Measurements from ENCODE around the gene RPS10.

The RPS10 gene

DNA sequence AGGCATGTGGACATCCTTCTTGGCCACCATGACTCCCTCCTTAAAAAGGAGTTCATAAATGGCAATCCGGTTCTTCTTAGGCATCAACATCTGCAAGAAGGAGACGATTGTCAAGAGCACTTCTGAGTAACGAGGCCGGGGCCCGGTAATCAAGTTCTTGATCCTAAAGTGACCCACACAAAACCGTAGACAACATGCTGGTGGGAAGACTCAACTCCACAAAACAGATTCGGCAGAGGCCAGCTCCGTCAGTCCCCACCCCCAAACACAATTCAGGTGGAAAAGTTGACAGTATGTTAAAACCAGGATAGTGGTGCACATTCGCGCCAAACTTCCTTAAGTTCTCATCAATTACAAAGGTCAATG, 754 bp downstream of the RPS10 start:
- TF ChIP-seq, protein P1, sequence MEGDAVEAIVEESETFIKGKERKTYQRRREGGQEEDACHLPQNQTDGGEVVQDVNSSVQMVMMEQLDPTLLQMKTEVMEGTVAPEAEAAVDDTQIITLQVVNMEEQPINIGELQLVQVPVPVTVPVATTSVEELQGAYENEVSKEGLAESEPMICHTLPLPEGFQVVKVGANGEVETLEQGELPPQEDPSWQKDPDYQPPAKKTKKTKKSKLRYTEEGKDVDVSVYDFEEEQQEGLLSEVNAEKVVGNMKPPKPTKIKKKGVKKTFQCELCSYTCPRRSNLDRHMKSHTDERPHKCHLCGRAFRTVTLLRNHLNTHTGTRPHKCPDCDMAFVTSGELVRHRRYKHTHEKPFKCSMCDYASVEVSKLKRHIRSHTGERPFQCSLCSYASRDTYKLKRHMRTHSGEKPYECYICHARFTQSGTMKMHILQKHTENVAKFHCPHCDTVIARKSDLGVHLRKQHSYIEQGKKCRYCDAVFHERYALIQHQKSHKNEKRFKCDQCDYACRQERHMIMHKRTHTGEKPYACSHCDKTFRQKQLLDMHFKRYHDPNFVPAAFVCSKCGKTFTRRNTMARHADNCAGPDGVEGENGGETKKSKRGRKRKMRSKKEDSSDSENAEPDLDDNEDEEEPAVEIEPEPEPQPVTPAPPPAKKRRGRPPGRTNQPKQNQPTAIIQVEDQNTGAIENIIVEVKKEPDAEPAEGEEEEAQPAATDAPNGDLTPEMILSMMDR (IDR thresholded peaks at IDR 0.05; ENCODE audit: poor library complexity, severe bottlenecking): no peak
- peak overlapping the region; percentile 83 for H3K4me3 ChIP-seq (ENCODE audit: severe bottlenecking)
- no peaks in the 10 kb centered on the region for H3K9me3 ChIP-seq (ENCODE audit: severe bottlenecking)
- DNase-seq (ENCODE audit: low spot score) (no peak), ATAC-seq (ENCODE audit: low read depth) (no peak)
- peak overlapping the region; percentile 65 for H3K27ac ChIP-seq (ENCODE audit: poor library complexity, severe bottlenecking)
- peaks cover 51% of the 10 kb centered on the region for H3K36me3 ChIP-seq (ENCODE audit: low read depth)
- H3K27me3 ChIP-seq (ENCODE audit: insufficient read depth, poor library complexity, severe bottlenecking): no peaks in the 10 kb centered on the region
- H3K4me1 ChIP-seq (ENCODE audit: insufficient read depth, poor library complexity, severe bottlenecking): peaks cover 3% of the 10 kb centered on the region

DNA sequence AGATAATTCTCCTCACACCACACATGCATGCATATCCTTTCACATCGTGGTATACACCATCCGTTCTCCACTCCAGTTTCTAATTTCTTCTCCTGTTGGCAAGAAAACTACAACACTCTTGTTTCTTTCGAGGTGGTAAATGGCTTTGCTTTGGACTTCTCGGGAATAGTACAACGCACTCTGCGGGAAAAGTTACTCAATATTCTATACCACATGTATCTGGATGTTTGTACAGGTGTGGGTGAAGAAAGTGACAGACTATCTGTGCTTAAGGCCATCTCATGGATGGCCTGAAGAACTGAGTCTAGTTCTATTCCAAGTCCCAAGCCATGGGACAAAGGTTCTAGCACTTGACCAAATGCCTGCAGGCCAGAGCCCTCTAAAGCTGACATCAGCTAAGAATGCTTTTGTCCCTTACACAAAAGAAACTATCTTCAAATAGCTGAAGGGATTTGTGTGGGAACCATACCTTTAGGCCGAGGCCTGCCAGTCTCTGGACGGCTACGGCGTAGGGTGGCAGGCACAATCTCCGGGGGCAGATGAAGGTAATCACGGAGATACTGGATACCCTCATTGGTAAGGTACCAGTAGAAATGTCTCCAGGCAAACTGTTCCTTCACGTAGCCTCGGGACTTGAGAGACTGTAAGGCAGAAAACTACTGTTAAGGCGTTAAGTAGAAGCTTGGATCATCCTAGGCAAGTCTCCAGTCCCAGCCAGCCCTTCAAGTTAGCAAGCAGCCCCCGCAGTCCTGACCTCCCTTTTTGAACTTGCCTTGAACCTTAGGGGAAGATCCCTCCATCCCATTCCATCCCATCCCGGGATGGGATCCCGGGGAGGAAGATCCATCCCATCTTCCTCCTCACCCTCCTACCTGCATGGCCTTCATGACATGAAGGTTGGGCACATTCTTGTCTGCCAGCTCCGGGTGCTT, 1.4 kb downstream of the RPS10 start:
- DNase-seq (ENCODE audit: low spot score): no peak
- peaks cover 58% of the 10 kb centered on the region for H3K36me3 ChIP-seq (ENCODE audit: low read depth)
- no peaks in the 10 kb centered on the region for H3K9me3 ChIP-seq (ENCODE audit: severe bottlenecking)
- no peak for ATAC-seq (ENCODE audit: low read depth)
- TF ChIP-seq, protein P1 (IDR thresholded peaks at IDR 0.05; ENCODE audit: poor library complexity, severe bottlenecking): no peak
- peak overlapping the region; percentile 83 for H3K4me3 ChIP-seq (ENCODE audit: severe bottlenecking)
- peak overlapping the region; percentile 65 for H3K27ac ChIP-seq (ENCODE audit: poor library complexity, severe bottlenecking)
- H3K4me1 ChIP-seq (ENCODE audit: insufficient read depth, poor library complexity, severe bottlenecking): peaks cover 3% of the 10 kb centered on the region
- no peaks in the 10 kb centered on the region for H3K27me3 ChIP-seq (ENCODE audit: insufficient read depth, poor library complexity, severe bottlenecking)

DNA sequence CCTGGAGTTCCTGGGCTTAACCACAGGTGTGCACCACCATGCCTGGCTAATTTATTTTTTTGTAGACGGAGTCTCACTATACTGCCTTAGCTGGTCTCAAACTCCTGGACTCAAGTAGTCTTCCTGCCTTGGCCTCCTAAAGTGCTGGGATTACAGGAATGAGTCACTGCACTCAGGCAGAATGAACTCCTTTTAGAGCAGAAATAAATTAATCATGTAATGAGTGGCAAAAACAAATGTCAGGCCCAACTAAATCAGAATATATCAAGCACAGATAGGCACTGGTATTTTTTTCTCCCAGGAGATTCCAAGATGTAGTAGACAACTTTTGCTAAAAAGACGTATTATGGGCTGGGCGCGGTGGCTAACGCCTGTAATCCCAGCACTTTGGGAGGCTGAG, 2.6 kb downstream of the RPS10 start:
- no peak overlapping the region for H3K27ac ChIP-seq (ENCODE audit: poor library complexity, severe bottlenecking)
- TF ChIP-seq, protein P1 (IDR thresholded peaks at IDR 0.05; ENCODE audit: poor library complexity, severe bottlenecking): no peak
- no peaks in the 10 kb centered on the region for H3K9me3 ChIP-seq (ENCODE audit: severe bottlenecking)
- H3K4me1 ChIP-seq (ENCODE audit: insufficient read depth, poor library complexity, severe bottlenecking): peaks cover 3% of the 10 kb centered on the region
- no peaks in the 10 kb centered on the region for H3K27me3 ChIP-seq (ENCODE audit: insufficient read depth, poor library complexity, severe bottlenecking)
- ATAC-seq (ENCODE audit: low read depth): no peak
- DNase-seq (ENCODE audit: low spot score): no peak
- no peak overlapping the region for H3K4me3 ChIP-seq (ENCODE audit: severe bottlenecking)
- H3K36me3 ChIP-seq (ENCODE audit: low read depth): peaks cover 70% of the 10 kb centered on the region

DNA sequence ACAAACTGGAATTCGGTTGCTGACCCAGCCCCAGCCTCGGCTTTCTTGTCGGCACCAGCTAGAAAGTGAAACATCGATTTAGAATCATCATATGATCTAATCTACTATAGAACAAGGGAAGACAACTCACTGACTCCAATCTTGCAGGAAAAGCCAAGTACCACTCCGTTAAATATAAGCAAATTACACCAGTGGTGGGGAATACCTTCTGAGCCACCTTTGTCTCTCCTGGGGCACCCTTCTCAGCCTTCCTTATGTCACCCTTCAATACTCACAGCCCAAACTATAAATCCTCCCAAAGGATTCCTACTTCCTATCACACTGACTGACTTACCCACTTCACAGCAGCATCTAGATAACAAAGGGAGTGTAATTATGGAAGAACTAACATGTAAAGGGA, 7.5 kb downstream of the RPS10 start:
- Histone ChIP-seq H3K36me3 (ENCODE audit: low read depth) (peaks cover 75% of the 10 kb centered on the region), H3K27me3 (ENCODE audit: insufficient read depth, poor library complexity, severe bottlenecking) (no peaks in the 10 kb centered on the region), H3K4me3 (ENCODE audit: severe bottlenecking) (no peak overlapping the region), H3K4me1 (ENCODE audit: insufficient read depth, poor library complexity, severe bottlenecking) (no peaks in the 10 kb centered on the region), H3K9me3 (ENCODE audit: severe bottlenecking) (no peaks in the 10 kb centered on the region), H3K27ac (ENCODE audit: poor library complexity, severe bottlenecking) (no peak overlapping the region)
- TF ChIP-seq, protein P1 (IDR thresholded peaks at IDR 0.05; ENCODE audit: poor library complexity, severe bottlenecking): no peak
- DNase-seq (ENCODE audit: low spot score) (no peak), ATAC-seq (ENCODE audit: low read depth) (no peak)

DNA sequence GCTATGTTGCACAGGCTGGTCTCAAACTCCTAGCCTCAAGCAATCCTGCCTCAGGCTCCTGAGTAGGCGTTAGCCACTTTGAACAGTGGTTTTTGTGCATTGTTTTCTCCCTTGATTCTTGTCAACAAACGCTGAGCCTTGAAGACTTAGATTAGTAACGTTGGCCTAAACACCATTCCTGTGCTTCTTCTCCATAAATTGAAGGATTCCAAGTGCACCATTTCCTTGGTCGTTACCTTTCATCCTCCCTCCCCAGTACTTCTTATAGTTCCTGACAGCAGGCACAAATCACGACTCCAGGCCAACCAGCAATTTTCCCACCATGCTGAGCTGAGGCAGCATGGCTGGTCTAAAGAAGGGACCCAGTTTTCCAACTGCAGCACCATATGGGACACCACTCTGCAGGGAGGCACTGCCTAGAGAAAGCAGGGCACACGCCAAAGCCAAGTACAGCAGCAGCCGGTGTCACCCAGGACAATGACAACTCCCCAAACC, 8.9 kb downstream of the RPS10 start:
- no peaks in the 10 kb centered on the region for H3K9me3 ChIP-seq (ENCODE audit: severe bottlenecking)
- TF ChIP-seq, protein P1 (IDR thresholded peaks at IDR 0.05; ENCODE audit: poor library complexity, severe bottlenecking): no peak
- H3K27ac ChIP-seq (ENCODE audit: poor library complexity, severe bottlenecking): no peak overlapping the region
- H3K4me1 ChIP-seq (ENCODE audit: insufficient read depth, poor library complexity, severe bottlenecking): peaks cover 7% of the 10 kb centered on the region
- no peaks in the 10 kb centered on the region for H3K27me3 ChIP-seq (ENCODE audit: insufficient read depth, poor library complexity, severe bottlenecking)
- ATAC-seq (ENCODE audit: low read depth): no peak
- no peak overlapping the region for H3K4me3 ChIP-seq (ENCODE audit: severe bottlenecking)
- peaks cover 61% of the 10 kb centered on the region for H3K36me3 ChIP-seq (ENCODE audit: low read depth)
- no peak for DNase-seq (ENCODE audit: low spot score)
